Measurements from ENCODE around the gene DCUN1D4. TPM values are rescaled to one million over a fixed set of nuclear protein-coding genes. Genes with fewer than 3 reads are reported as not detected.

Gene DCUN1D4
- total RNA-seq, 1 experiment from 2014 or later = 28.8 TPM

DNA sequence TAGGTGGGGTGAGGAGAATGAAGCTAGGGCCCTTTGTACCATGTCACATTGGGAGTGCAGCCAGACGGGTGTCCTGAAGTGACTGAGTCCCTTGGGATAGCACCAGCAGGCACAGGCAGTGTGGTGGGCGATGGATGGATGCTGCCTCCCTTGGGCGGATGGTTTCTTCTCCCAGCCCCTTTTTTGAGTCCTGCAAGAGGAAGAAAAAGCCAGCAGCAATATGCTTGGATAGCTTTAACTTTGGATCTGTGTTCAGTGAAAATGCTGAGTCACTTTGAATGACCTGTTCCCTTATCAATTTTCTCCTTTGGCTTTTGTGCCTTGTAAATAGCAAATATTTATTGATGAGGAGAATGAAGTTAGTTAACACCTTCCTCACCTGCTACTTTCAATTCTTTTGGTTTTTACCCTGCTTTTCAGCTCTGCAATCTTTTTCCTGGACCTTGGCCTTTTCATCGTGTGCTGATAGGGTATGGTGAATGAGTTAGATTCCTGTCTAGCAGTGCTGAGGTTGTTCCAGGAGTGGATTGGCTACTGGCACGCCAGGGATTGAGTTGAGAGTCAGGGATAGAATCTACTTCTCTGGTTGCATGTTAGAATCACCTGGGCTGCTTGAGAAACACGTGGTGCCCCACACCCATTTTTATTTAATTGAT lies 10.2 kb downstream of the DCUN1D4 start:
- peak; percentile 49 for DNase-seq (ENCODE audit: low spot score)

DNA sequence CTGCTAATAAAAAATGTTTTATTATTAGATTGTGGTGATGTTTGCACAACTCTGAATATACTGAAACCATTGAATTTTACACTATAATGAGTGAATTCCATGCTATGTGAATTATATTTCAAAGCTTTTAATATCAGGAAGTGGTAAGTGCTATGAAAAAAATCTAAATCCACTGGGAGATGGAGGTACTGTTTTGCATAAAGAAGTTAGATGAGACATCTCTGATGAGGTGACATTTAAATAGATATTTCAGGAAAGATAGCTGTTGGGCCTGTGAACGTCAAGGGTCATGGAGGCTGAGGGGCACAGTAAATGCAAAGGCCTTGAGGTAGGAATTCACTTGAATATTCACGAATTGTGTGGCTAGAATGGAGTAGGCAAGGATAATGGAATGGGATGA lies 12.3 kb downstream of the DCUN1D4 start:
- no peak for DNase-seq (ENCODE audit: low spot score)

DNA sequence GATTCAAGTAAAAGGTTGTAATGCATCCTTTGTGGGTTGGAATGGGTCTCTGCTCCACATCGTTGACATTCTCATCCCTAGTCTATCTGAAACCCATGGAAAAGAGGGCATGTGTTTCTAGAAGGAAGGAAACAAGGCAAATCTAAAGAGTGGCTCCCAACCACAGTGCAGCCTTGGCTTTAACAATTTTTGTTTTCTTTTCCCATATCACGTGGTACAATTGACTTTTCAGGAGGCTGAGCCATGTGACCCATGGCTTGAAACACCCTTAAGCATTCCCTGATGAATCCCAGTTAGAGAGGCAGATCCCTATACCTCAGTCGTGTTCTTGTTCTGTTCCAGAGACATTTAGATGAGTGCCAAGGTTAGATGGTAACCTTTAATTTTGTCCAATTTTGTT lies 12.8 kb downstream of the DCUN1D4 start:
- no peak for DNase-seq (ENCODE audit: low spot score)

DNA sequence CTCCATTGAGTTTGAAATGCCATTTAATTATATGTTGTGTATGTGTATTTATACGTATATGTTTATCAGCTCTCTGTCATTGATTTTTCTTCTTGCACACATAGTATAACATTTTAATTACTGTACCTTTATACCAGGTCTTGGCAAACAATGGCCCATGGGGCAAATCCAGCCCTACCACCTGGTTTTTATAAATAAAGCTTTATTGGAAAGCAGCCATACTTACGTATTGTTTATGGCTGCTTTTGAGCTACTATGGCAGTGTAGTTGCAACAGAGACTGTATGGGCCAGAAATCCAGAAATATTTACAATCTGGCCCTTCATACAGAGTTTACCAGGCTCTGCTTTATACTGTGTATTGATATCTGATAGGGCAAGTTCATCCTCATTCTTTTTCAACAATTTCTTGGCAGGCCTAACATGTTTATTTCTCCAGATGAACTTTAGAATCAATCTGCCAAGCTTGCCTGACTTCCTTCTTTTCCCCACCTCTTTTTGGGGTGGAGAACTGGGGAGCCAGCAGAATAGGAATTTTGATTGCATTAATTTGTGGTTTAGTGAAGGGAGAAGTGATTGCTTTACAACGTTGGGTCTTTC lies 15.8 kb downstream of the DCUN1D4 start:
- DNase-seq (ENCODE audit: low spot score) = peak; percentile 76

DNA sequence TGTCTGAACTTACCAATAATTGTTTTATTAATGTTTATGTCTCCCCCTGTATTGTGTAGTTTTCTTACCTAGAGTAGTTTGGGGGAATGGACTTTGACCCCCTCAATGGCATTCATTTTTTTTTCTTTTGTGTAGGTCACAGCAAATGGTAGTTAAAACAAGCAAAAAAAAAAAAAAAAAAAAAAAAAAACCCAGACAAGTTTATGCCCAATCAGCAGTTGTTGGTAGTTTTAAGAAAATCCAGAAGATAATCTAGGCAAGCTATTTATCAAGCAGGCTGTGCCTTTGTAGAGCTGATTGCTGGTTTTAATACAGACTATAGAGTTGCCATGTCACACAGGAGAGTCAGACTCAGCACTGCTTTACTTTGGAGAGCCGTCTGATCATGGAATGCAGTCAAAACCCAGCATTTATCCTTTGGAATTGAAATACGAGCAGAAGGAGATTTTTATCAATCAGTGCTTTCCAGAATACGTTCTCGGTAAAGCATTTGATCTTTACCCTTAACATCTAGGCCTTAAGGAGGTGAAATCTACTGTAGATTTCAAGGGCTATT lies 16.6 kb downstream of the DCUN1D4 start:
- DNase-seq (ENCODE audit: low spot score) = peak; percentile 31

GRCh38 chr4:51862199-51862598 lies 19.2 kb downstream of the DCUN1D4 start:
- DNase-seq (ENCODE audit: low spot score) = no peak

GRCh38 chr4:51862781-51863180 lies 19.8 kb downstream of the DCUN1D4 start:
- no peak for DNase-seq (ENCODE audit: low spot score)

DNA sequence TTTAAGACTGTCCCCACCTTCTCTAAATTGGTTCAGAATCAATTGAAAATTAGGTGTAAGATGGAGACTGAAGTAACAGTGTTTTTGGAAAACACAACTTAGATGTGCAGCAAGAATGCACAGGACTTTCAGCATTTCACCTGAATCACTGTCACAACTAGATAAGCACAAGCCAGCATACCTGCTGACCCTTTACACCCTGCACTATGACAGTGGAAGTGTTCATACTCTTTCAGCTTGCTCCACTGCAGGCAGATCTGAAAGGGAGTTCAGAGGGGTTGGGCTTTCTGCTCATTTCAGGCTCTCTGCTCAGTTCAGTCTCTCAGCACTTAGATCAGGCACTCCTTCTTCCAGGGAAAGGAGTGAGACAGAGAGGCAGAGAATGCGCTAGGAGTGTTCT lies 22.8 kb downstream of the DCUN1D4 start:
- no peak for DNase-seq (ENCODE audit: low spot score)

DNA sequence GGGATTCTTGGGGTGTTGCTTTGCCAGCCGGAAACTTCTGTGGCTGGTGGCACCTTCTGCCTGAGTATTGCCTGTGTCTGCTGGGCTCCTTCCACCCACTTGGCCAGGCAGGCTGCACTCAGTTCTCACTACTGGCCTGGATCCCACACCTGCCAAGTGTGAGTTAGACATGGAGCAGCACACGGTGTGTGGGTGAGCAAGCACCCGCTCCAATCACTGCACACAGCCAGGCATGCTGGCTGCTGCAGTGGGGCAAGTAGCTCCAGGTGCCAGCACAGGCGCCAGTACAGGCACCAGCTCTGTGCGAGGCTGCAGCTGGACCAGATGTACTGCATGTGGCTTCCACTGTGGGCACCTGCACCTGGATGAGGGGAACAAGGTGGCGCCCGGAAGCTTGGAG lies 23.9 kb downstream of the DCUN1D4 start:
- DNase-seq (ENCODE audit: low spot score) = no peak

GRCh38 chr4:51867689-51868448 lies 24.9 kb downstream of the DCUN1D4 start:
- no peak for DNase-seq (ENCODE audit: low spot score)

DNA sequence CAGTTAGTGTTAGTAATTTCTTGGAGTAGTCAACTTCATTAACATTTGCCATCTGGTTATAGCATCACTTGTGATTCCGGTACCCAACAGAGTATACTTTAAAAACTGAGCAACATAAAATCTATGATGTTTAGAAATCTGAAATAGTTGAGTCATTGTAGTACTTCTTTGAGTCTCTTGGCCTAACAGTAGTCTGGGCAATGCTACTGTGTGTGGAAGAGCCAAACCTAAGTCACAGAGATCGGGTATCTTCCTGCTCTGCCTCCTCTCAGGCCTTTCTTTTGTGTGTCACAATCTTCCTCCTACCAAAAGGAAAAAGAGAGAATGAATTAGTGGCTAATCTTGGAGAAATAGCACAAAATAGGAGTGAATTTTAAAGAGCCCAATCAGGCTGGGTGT lies 25.5 kb downstream of the DCUN1D4 start:
- no peak for DNase-seq (ENCODE audit: low spot score)

DNA sequence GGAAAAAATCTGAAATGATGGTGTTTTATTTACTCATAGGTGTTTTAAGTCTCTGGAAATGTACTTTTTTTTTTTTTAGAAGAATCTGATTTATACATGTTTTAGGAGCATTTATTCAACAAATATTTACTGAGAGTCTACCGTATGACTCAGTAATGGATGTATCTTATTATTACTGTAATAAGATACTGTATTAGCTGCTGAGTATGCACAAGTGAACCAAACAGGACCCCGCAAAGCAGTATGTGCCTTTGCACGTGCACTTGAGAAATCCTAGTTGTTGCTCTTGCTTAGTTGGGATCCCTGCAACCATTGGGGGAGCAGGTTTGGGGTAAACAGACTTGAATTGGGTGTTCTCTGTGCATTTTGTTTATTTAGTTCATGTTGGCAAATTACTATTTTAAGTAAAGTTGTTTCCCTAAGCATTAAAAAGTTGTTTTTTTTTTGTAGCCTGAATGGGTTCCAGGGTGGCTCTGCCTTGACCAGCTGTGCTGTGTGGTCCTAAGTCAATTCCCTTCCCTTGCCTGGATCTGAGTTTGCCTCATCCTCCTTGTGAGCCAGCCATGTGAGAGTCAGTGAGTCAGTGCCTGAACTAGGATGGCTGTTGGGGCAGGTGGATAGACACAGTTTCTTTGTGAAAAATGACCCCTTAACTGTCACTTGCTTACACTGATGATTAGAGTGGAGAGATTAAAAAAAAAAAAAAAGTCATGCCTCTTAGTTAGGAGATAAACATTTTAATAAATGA lies 27.7 kb downstream of the DCUN1D4 start:
- DNase-seq (ENCODE audit: low spot score) = no peak

DNA sequence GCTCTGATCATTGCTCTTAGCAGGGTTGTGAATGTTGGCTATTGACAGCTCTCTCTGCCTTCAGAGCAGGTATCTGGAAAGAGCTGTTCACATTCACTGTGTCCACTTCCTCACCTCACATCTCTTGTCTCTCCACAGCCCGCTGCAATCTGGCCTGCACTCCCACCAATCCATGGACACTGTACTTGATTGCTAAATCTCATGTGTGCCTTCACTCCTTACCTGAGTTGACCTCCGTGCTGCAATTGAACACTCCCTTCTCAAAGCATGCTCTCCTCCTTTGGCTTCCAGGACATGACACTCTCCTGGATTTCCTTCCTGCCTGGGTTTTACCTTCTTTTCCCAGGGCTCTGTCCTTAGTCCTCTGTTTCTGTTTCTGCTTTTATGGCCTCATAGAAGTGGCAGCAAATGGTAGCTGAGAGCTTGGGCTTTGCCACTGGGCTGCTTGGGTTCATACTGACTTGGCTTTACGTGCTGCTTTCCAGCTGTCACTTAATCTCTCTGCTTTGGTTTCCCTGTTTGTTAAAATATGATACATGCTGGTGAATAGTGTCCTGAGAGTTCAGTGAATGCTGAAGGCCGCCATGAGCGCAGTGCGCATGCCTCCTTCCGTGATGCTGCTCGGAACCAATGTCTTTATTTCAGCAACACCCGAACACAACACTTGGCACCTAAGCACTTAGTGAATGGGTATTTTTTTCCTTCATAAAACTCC lies 29.5 kb downstream of the DCUN1D4 start:
- no peak for DNase-seq (ENCODE audit: low spot score)

GRCh38 chr4:51874551-51874950 lies 31.6 kb downstream of the DCUN1D4 start:
- no peak for DNase-seq (ENCODE audit: low spot score)

DNA sequence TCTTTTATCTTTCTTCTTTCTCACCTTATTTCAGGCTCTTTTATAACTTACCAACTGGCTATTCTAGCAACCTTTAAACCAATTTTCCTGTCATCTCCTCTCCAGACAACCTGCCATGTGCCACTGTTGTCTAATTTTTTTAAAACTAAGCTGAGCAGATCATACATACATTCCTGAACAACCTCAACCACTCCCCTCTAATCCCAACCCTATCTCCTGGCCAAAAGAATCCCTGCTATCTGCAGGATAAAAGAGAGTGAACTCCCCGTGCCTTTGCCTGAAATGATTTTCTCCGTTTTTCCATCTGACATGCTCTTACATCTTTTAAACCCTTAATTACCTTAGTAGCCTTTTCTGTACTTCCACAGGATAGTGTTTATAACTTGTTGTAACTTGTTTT lies 35.5 kb downstream of the DCUN1D4 start:
- DNase-seq (ENCODE audit: low spot score) = no peak

DNA sequence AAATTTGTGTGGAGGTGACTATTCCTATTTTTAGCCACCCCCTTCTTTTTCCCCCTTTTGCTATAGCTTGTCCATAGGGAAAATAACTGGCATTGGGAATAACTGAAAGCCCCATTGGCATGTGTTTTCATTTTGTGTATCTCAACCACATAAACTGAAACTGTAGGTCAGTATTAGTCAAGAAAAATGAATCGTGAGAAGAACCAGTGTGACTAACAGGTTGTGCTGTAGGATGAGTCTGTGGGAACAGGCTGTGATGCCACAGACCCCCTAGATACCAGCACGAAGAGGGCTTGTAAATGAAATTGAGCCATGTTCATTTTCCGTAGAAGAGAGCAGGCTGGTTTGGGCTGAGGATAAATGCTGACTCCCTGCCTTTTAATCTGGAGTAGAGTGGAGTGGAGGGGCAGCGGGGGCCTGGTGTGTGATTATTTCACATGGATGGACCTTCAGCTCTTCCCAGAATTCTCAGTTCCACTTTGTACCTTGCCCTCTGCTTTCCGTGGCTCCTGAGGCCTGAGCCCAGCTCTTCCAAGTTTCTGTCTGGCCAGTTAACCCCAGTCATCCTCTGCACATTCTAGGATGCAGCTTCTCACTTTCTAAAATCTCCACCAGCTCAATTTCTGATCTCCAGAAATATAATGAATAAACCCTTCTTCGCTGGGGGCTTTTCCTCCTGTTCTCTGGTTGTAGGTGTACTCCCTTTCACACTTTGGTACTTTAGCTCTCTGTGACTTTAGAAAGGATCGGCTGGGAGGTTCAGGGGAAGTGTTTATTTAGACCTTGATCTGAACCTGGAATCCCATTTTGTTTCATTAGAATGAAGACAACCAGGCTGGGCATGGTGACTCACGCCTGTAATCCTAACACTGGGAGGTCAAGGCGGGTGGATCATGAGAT lies 37.3 kb downstream of the DCUN1D4 start:
- no peak for DNase-seq (ENCODE audit: low spot score)

- no peak for DNase-seq (ENCODE audit: low spot score)
Measured at GRCh38 chr4:51884055-51884454, 41.1 kb downstream of the DCUN1D4 start.

DNA sequence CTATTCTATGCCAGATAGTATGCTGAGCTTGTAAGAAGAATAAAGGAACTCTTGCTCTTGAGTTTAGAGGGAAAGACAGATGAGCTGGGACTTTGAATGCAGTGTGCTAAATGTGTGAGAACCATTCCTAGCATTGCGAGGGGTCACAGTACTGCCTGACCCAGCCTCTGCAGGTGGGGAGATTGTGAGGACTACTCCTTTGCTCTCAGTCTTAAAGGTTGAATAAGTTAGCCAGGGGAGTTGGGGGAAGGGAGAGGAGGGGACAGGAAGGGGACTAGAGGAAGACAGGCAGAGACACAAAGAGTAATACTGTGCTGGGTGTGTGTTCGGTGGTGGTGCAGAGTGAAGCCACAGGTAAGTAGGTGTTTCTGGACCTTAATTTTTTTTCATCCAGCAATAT lies 41.7 kb downstream of the DCUN1D4 start:
- no peak for DNase-seq (ENCODE audit: low spot score)

DNA sequence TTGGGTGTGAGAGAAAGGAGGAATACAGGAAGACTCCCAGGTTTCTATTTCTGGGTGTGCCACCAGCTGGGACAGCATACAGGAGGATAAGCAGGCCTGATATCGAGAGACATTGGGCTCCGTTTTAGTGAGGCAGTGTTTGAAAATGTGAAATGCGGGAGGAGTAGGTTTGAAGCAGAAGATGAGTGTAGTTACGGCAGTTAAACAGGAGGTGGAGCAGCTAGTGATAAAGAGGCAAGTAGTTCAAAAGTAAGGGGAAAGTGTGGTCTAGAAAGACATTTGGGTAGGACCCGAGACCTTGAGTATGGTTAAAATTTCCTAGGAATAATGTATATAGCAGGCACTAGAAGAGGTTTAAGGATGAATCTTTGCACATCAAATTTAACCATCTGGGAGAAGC lies 42.4 kb downstream of the DCUN1D4 start:
- peak; percentile 33 for DNase-seq (ENCODE audit: low spot score)

- DNase-seq (ENCODE audit: low spot score) = no peak
Measured at GRCh38 chr4:51890760-51891159, 47.8 kb downstream of the DCUN1D4 start.

Measured in HT-29 (cell line).